ENCODE measurements around the gene ARHGEF18.

GRCh38 chr19:7383284-7383683 is 34.5 kb downstream of the ARHGEF18 start:
- TF ChIP-seq POLR2A (IDR thresholded peaks at IDR 0.05) (no peak), CTCF (IDR thresholded peaks at IDR 0.05) (no peak), POLR2AphosphoS5 (IDR thresholded peaks at IDR 0.05) (no peak), EP300 (IDR thresholded peaks at IDR 0.05) (no peak)
